ENCODE data around the gene TMEM117. TPM values are rescaled to one million over a fixed set of nuclear protein-coding genes. Genes with fewer than 3 reads are reported as not detected.

Gene TMEM117
- total RNA-seq, 1 donor from 2014 or later, result not detected

GRCh38 chr12:43973385-43973784 lies 137.5 kb downstream of the TMEM117 start:
- no peak overlapping the region for H3K4me3 Mint-ChIP-seq (ENCODE audit: unreplicated experiment)
- no peaks in the 10 kb centered on the region for H3K9me3 Mint-ChIP-seq (ENCODE audit: unreplicated experiment)
- TF ChIP-seq, protein P1, sequence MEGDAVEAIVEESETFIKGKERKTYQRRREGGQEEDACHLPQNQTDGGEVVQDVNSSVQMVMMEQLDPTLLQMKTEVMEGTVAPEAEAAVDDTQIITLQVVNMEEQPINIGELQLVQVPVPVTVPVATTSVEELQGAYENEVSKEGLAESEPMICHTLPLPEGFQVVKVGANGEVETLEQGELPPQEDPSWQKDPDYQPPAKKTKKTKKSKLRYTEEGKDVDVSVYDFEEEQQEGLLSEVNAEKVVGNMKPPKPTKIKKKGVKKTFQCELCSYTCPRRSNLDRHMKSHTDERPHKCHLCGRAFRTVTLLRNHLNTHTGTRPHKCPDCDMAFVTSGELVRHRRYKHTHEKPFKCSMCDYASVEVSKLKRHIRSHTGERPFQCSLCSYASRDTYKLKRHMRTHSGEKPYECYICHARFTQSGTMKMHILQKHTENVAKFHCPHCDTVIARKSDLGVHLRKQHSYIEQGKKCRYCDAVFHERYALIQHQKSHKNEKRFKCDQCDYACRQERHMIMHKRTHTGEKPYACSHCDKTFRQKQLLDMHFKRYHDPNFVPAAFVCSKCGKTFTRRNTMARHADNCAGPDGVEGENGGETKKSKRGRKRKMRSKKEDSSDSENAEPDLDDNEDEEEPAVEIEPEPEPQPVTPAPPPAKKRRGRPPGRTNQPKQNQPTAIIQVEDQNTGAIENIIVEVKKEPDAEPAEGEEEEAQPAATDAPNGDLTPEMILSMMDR (IDR thresholded peaks at IDR 0.05; ENCODE audit: partially characterized antibody, unreplicated experiment), result no peak
- no peaks in the 10 kb centered on the region for H3K27me3 Mint-ChIP-seq (ENCODE audit: unreplicated experiment)
- H3K27ac Mint-ChIP-seq (ENCODE audit: unreplicated experiment), result no peak overlapping the region
- no peaks in the 10 kb centered on the region for H3K4me1 Mint-ChIP-seq (ENCODE audit: low read depth, unreplicated experiment)
- no peak for DNase-seq
- no peaks in the 10 kb centered on the region for H3K36me3 Mint-ChIP-seq (ENCODE audit: unreplicated experiment)

DNA sequence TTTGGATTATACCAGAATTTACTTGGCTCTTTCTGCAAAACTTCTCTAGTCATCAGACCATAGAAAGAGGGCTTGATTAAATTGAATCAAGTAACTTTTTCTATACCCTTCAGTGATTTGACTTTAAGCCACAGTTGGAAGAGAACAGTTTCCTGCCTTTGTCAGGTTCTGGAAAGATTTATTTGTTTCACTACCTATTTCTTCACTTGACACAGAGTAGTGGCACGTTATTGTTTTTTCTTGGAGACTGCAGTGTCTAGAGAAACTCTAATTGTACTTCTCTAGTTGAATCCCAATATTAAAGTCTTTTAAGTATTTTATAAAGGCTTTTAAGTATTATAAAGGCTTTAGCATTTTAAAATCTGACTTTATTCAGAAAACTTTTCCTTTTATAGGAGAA lies 138.1 kb downstream of the TMEM117 start:
- H3K36me3 Mint-ChIP-seq (ENCODE audit: unreplicated experiment), result no peaks in the 10 kb centered on the region
- H3K9me3 Mint-ChIP-seq (ENCODE audit: unreplicated experiment), result no peaks in the 10 kb centered on the region
- H3K4me1 Mint-ChIP-seq (ENCODE audit: low read depth, unreplicated experiment), result no peaks in the 10 kb centered on the region

GRCh38 chr12:43976027-43976426 lies 140.1 kb downstream of the TMEM117 start:
- Mint-ChIP-seq H3K27me3 (ENCODE audit: unreplicated experiment) (no peaks in the 10 kb centered on the region), H3K4me1 (ENCODE audit: low read depth, unreplicated experiment) (no peaks in the 10 kb centered on the region), H3K9me3 (ENCODE audit: unreplicated experiment) (no peaks in the 10 kb centered on the region), H3K36me3 (ENCODE audit: unreplicated experiment) (no peaks in the 10 kb centered on the region), H3K4me3 (ENCODE audit: unreplicated experiment) (no peak overlapping the region), H3K27ac (ENCODE audit: unreplicated experiment) (no peak overlapping the region)
- TF ChIP-seq, protein P1 (IDR thresholded peaks at IDR 0.05; ENCODE audit: partially characterized antibody, unreplicated experiment), result no peak
- no peak for DNase-seq

More for the DNA sequence above, 138.1 kb downstream of the TMEM117 start:
- TF ChIP-seq, protein P1 (IDR thresholded peaks at IDR 0.05; ENCODE audit: partially characterized antibody, unreplicated experiment), result no peak
- DNase-seq, result no peak
- H3K27me3 Mint-ChIP-seq (ENCODE audit: unreplicated experiment), result no peaks in the 10 kb centered on the region
- no peak overlapping the region for H3K4me3 Mint-ChIP-seq (ENCODE audit: unreplicated experiment)
- H3K27ac Mint-ChIP-seq (ENCODE audit: unreplicated experiment), result no peak overlapping the region

GRCh38 chr12:43978556-43978955 lies 142.7 kb downstream of the TMEM117 start:
- H3K27ac Mint-ChIP-seq (ENCODE audit: unreplicated experiment), result no peak overlapping the region
- H3K9me3 Mint-ChIP-seq (ENCODE audit: unreplicated experiment), result no peaks in the 10 kb centered on the region
- no peaks in the 10 kb centered on the region for H3K27me3 Mint-ChIP-seq (ENCODE audit: unreplicated experiment)
- TF ChIP-seq, protein P1 (IDR thresholded peaks at IDR 0.05; ENCODE audit: partially characterized antibody, unreplicated experiment), result no peak
- no peak overlapping the region for H3K4me3 Mint-ChIP-seq (ENCODE audit: unreplicated experiment)
- H3K36me3 Mint-ChIP-seq (ENCODE audit: unreplicated experiment), result no peaks in the 10 kb centered on the region
- DNase-seq, result no peak
- no peaks in the 10 kb centered on the region for H3K4me1 Mint-ChIP-seq (ENCODE audit: low read depth, unreplicated experiment)

DNA sequence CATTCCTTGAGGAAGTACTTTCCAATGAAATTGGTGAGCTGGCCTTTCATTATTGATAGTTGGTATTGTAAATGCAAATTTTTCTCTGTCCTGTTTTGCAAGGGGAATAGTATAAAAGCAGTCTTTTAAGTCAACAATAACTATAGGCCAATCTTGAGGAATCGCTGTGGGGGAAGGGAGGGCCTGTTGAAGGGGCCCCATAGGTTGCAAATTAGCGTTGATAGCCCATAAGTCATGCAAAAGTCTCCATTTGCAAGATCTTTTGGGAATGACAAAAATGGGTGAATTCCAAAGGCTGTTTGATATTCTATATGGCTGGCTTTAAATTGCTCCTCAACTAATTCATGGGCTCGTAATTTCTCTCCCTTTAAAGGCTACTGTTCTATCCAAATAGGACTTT lies 143.6 kb downstream of the TMEM117 start:
- H3K4me1 Mint-ChIP-seq (ENCODE audit: low read depth, unreplicated experiment), result no peaks in the 10 kb centered on the region
- no peak overlapping the region for H3K27ac Mint-ChIP-seq (ENCODE audit: unreplicated experiment)
- H3K27me3 Mint-ChIP-seq (ENCODE audit: unreplicated experiment), result no peaks in the 10 kb centered on the region
- TF ChIP-seq, protein P1 (IDR thresholded peaks at IDR 0.05; ENCODE audit: partially characterized antibody, unreplicated experiment), result no peak
- no peaks in the 10 kb centered on the region for H3K9me3 Mint-ChIP-seq (ENCODE audit: unreplicated experiment)
- H3K36me3 Mint-ChIP-seq (ENCODE audit: unreplicated experiment), result no peaks in the 10 kb centered on the region
- no peak overlapping the region for H3K4me3 Mint-ChIP-seq (ENCODE audit: unreplicated experiment)
- DNase-seq, result no peak

Measured in glutamatergic neuron (in vitro differentiated cells).